SK-N-MC (cell line): Measurements from ENCODE around the gene ADIPOR2.
"Not testable (repeated sequence)": the region's sequence is repeated elsewhere in the genome, so short reads cannot be mapped to it uniquely, and the experiment has no call there.

ENCODE experiments used
- DNase-seq: peaks from one replicate; pipeline ENCODE4 v3.0.0-alpha.2; 2011; ENCODE audit warnings: low read depth, low spot score
- H3K27ac ChIP-seq: fragments of 200-600 bp; sonication (generic); 2 replicates; pipeline ENCODE4 v1.5.1; 2016; ENCODE audit warnings: mixed run types
- H3K36me3 ChIP-seq: fragments of 200-600 bp; sonication (generic); 2 replicates; pipeline ENCODE4 v1.6.1; 2017; ENCODE audit warnings: antibody characterized with exemption, low read length, mixed read lengths; ENCODE audit not compliant: insufficient read depth
- H3K4me3 ChIP-seq: fragments of 200-600 bp; sonication (generic); 2 replicates; pipeline ENCODE4 v1.5.1; 2016
- H3K9ac ChIP-seq: fragments of 200-600 bp; sonication (generic); 2 replicates; pipeline ENCODE4 v1.8.0; 2017; ENCODE audit warnings: mixed run types, mixed read lengths; ENCODE audit not compliant: insufficient read length
- H3K9me3 ChIP-seq: fragments of 200-600 bp; sonication (generic); 2 replicates; pipeline ENCODE4 v1.6.1; 2017; ENCODE audit warnings: low read depth, mild to moderate bottlenecking, antibody characterized with exemption, low read length, moderate library complexity, mixed read lengths
- EZH2 ChIP-seq: fragments of 200-600 bp; sonication (generic); IDR thresholded peaks from one replicate; pipeline ENCODE4 v1.6.1; 2017; ENCODE audit warnings: antibody characterized with exemption
- FOXP2 ChIP-seq: optimal IDR thresholded peaks from 2 replicates; pipeline ENCODE3; 2011; ENCODE audit warnings: mild to moderate bottlenecking, moderate library complexity; ENCODE audit not compliant: insufficient read depth; ENCODE audit errors: extremely low read length, control extremely low read depth
- POLR2AphosphoS5 ChIP-seq: IDR thresholded peaks from 2 replicates; pipeline ENCODE4 v1.6.1; 2012; ENCODE audit warnings: mild to moderate bottlenecking, low read depth, low read length, borderline replicate concordance

The ADIPOR2 gene

DNA sequence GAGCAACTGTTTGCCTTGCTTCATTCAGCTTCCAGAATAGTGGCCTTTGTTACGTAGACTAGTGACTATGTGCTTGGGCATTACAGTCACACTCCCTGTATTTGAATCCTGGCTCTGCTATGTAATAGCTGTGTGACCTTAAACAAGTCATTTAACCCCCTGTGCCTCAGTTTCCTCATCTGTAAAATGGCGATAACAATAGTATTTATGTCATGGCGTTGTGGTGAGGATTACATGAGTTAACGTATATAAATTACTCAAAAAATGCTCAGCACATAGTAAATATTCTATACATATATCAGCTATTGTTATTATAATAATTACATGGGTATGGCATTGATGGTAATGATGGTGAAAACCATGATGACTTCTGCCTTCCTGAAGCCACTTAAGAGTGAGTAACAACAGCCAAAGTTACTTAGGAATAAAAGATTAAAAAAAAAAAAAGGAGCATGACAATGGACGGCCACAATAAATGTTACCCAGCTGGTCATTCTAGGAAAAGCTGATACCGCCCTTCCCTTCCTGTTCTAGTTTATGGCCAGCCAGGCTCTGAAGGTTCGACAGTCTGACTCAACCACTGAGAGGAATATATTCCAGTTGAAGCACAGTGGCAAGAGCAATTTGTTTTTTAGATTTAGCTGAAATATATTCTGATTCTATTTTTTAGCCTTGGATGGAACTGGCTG lies 9.9 kb upstream of the ADIPOR2 start:
- Histone ChIP-seq H3K9ac (no peak overlapping the region), H3K4me3 (no peak overlapping the region), H3K27ac (no peak overlapping the region), H3K9me3 (no peaks in the 10 kb centered on the region), H3K36me3 (no peaks in the 10 kb centered on the region)
- TF ChIP-seq FOXP2 = no peak
- TF ChIP-seq POLR2AphosphoS5 = no peak
- TF ChIP-seq EZH2 = no peak
- no peak for DNase-seq

DNA sequence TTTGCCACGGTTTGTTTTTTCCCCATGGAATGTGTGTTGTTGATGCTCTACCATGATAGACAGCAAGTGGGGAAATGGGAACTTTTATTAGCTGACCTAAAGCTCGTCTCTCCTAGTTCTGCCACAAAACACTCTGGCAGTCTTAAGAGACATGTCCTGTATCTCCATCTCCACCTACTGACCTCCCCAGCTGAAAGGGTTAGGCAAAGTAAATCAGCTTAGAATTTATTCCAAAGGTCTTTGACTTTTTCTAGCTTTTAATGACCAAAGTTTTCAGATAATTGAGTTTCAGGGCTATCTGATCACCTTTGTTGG lies 9.4 kb upstream of the ADIPOR2 start:
- no peak overlapping the region for H3K27ac ChIP-seq
- TF ChIP-seq POLR2AphosphoS5 = no peak

GRCh38 chr12:1688086-1688710 lies 2.7 kb upstream of the ADIPOR2 start:
- H3K4me3 ChIP-seq = no peak overlapping the region
- no peak for TF ChIP-seq EZH2
- TF ChIP-seq POLR2AphosphoS5 = no peak
- TF ChIP-seq FOXP2 = no peak
- H3K9me3 ChIP-seq = no peaks in the 10 kb centered on the region
- no peak overlapping the region for H3K27ac ChIP-seq
- H3K9ac ChIP-seq = no peak overlapping the region
- DNase-seq = no peak
- no peaks in the 10 kb centered on the region for H3K36me3 ChIP-seq

More for the DNA sequence above, 9.4 kb upstream of the ADIPOR2 start:
- no peak overlapping the region for H3K9ac ChIP-seq
- H3K9me3 ChIP-seq = no peaks in the 10 kb centered on the region
- H3K4me3 ChIP-seq = no peak overlapping the region
- no peak for DNase-seq
- no peaks in the 10 kb centered on the region for H3K36me3 ChIP-seq

GRCh38 chr12:1691123-1692007 lies 495 bp downstream of the ADIPOR2 start:
- Histone ChIP-seq H3K4me3 (peak overlapping the region; percentile 94), H3K9me3 (no peaks in the 10 kb centered on the region), H3K27ac (peak overlapping the region; percentile 87), H3K9ac (peak overlapping the region; percentile 95), H3K36me3 (peaks cover 6% of the 10 kb centered on the region; the same call in 1 of the 2 replicates)
- DNase-seq = no peak
- TF ChIP-seq POLR2AphosphoS5 (no peak), EZH2 (no peak), FOXP2 (no peak)

- Histone ChIP-seq H3K9me3 (no peaks in the 10 kb centered on the region), H3K9ac (peak overlapping the region; percentile 95), H3K36me3 (peaks cover 6% of the 10 kb centered on the region; the same call in 1 of the 2 replicates), H3K27ac (no peak overlapping the region), H3K4me3 (peak overlapping the region; percentile 94)
- TF ChIP-seq FOXP2 (no peak), EZH2 (no peak), POLR2AphosphoS5 (no peak)
- no peak for DNase-seq
Measured at GRCh38 chr12:1692226-1692625, 1.4 kb downstream of the ADIPOR2 start.

- Histone ChIP-seq H3K36me3 (peaks cover 10% of the 10 kb centered on the region), H3K9me3 (no peaks in the 10 kb centered on the region), H3K4me3 (peak overlapping the region; percentile 94), H3K9ac (no peak overlapping the region), H3K27ac (no peak overlapping the region)
- no peak for DNase-seq
- TF ChIP-seq POLR2AphosphoS5 (no peak), FOXP2 (no peak), EZH2 (no peak)
Measured at GRCh38 chr12:1692895-1693610, 2.2 kb downstream of the ADIPOR2 start.

DNA sequence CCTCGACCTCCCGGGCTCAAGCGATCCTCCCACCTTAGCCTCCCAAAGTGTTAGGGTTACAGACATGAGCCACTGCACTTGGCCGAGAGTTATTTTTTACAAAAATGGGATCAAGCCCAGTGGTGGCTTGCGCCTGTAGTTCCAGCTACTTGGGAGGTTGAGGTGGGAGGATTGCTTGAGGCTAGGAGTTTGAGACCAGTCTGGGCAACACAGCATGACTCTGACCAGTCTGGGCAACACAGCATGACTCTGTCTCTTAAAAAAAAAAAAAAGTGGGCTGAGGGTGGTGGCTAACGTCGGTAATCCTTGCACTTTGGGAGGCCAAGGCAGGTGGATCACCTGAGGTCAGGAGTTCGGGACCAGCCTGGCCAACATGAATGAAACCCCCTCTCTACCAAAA lies 4.2 kb downstream of the ADIPOR2 start:
- not testable (repeated sequence) for H3K4me3 ChIP-seq, DNase-seq, H3K9ac ChIP-seq, H3K9me3 ChIP-seq, H3K27ac ChIP-seq
- H3K36me3 ChIP-seq = peaks cover 26% of the 10 kb centered on the region
